Right lobe of liver (tissue), 6 donors: ENCODE measurements around the gene ST8SIA6. TPM values are rescaled to one million over a fixed set of nuclear protein-coding genes. Genes with fewer than 3 reads are reported as not detected.

Experiments
- ATAC-seq, 4 donors: fragments of 200-7000 bp; cut with Tn5 transposase; one replicate each; pipeline ENCODE4 v1.9.1; 2020; ENCODE audit warnings: mild to moderate bottlenecking in 4 of 4, moderate library complexity in 4 of 4
- DNase-seq, 3 donors: peaks; one replicate each; pipeline ENCODE4 v3.0.0-alpha.2; 2020
- H3K27ac ChIP-seq, 3 donors: fragments of 200-600 bp; one replicate each; pipeline ENCODE4 v1.8.0; 2022
- H3K27me3 ChIP-seq, 2 donors: fragments of 200-600 bp; one replicate each; pipeline ENCODE4 v1.8.0; 2022
- H3K36me3 ChIP-seq, 4 donors: fragments of 200-600 bp; sonication (generic) in 1 of 4; one replicate each; pipeline versions ENCODE4 v1.5.1 to v1.8.0; 2017 to 2022; ENCODE audit warnings: control low read depth in 1 of 4
- H3K4me1 ChIP-seq, 4 donors: fragments of 200-600 bp; sonication (generic) in 1 of 4; one replicate each; pipeline versions ENCODE4 v1.5.1 to v1.8.0; 2017 to 2022; ENCODE audit warnings: control low read depth in 1 of 4
- H3K4me3 ChIP-seq, 3 donors: fragments of 200-600 bp; one replicate each; pipeline ENCODE4 v1.8.0; 2022
- H3K9me3 ChIP-seq, 4 donors: fragments of 200-600 bp; sonication (generic) in 1 of 4; one replicate each; pipeline versions ENCODE4 v1.5.1 to v1.8.0; 2017 to 2022; ENCODE audit warnings: control low read depth in 1 of 4
- CTCF ChIP-seq, 4 donors: fragments of 200-600 bp in 3 of 4; fragments of 450-650 bp in 1 of 4; IDR thresholded peaks; one replicate each; pipeline versions ENCODE4 v1.5.1 to v1.8.0; 2016 to 2022; ENCODE audit warnings: antibody characterized with exemption in 4 of 4, mild to moderate bottlenecking in 2 of 4
- POLR2A ChIP-seq: fragments of 450-650 bp; IDR thresholded peaks from one replicate; pipeline ENCODE4 v1.6.1; 2017; ENCODE audit warnings: antibody characterized with exemption, mild to moderate bottlenecking
- WGBS: methylation state at CpG from one replicate; pipeline ENCODE4 v1.1.6; 2018; ENCODE audit warnings: low coverage, low lambda C conversion rate; ENCODE audit not compliant: insufficient coverage; ENCODE audit errors: missing lambda C conversion rate; 5-methylcytosine and 5-hydroxymethylcytosine counted together
- intact Hi-C, 2 donors: fragments of 100-400 bp; cut with DNase I; formaldehyde crosslinking; loops; one replicate each; pipeline versions ENCODE4 v1.11.2 to v1.14.1; 2022
- small RNA-seq, 2 experiments: library from RNA; depleted of rRNA; stranded (forward); fragments of <200 nt; gene quantifications; one replicate each; pipeline ENCODE3, GENCODE V24; 2016
- total RNA-seq, 6 experiments: library from RNA; depleted of rRNA in 2 of 6; stranded (reverse); fragments of >200 nt in 2 of 6; fragmentation: NEBNext Ultra II Directional in 3 of 6; extraction: Animal tissue kit (Norgen Biotek cat#: 25700) in 3 of 6; gene quantifications; one replicate each; pipeline versions ENCODE4 v1.1.0 to v1.2.4, GENCODE V29; 2016 to 2023
- donor health status: DM: no; HTN: yes; CAD: no.
- donor health status: DM: no; HTN: no; CAD: no.
- donor health status: DM: no; HTN: no; CAD: no.
- donor health status: DM: no; HTN: yes; CAD: no.
- donor health status: DM: no; HTN: yes; CAD: no.

The ST8SIA6 gene
- total RNA-seq, 6 experiments from 2014 or later = 0.39 to 2.2 (median 1.4) TPM

GRCh38 chr10:17278607-17279240 lies 175.7 kb downstream of the ST8SIA6 start:
- ATAC-seq (no peak), DNase-seq (no peak)
- 52% methylated on average over 2 of the region's 4 CpGs for WGBS

GRCh38 chr10:17276756-17277424 lies 177.5 kb downstream of the ST8SIA6 start:
- WGBS = 62% methylated on average over 9 of the region's 9 CpGs
- Histone ChIP-seq H3K9me3 (no peaks in the 10 kb centered on the region), H3K27ac (no peak overlapping the region), H3K4me3 (no peak overlapping the region), H3K27me3 (no peaks in the 10 kb centered on the region), H3K36me3 (no peaks in the 10 kb centered on the region), H3K4me1 (no peaks in the 10 kb centered on the region)
- ATAC-seq (no peak), DNase-seq (no peak)
- intact Hi-C loops = no loop called here
- no peak for TF ChIP-seq POLR2A
- TF ChIP-seq CTCF (IDR thresholded peaks at IDR 0.05) = no peak

More at GRCh38 chr10:17278607-17279240, 175.7 kb downstream of the ST8SIA6 start:
- Histone ChIP-seq H3K27ac (no peak overlapping the region), H3K9me3 (no peaks in the 10 kb centered on the region), H3K4me3 (no peak overlapping the region), H3K4me1 (no peaks in the 10 kb centered on the region), H3K27me3 (no peaks in the 10 kb centered on the region), H3K36me3 (no peaks in the 10 kb centered on the region)
- TF ChIP-seq POLR2A (no peak), CTCF (IDR thresholded peaks at IDR 0.05) (no peak)
- intact Hi-C loops = no loop called here

- intact Hi-C loops = no loop called here
- 76% methylated on average over 2 of the region's 2 CpGs for WGBS
Measured at GRCh38 chr10:17273403-17273802, 181.0 kb downstream of the ST8SIA6 start.

GRCh38 chr10:17272648-17273047 lies 181.7 kb downstream of the ST8SIA6 start:
- H3K4me3 ChIP-seq = no peak overlapping the region
- TF ChIP-seq CTCF (IDR thresholded peaks at IDR 0.05) (no peak), POLR2A (no peak)
- DNase-seq (no peak), ATAC-seq (no peak)
- no peaks in the 10 kb centered on the region for H3K27me3 ChIP-seq
- no peak overlapping the region for H3K27ac ChIP-seq
- no peaks in the 10 kb centered on the region for H3K36me3 ChIP-seq
- H3K9me3 ChIP-seq = no peaks in the 10 kb centered on the region
- intact Hi-C loops = no loop called here
- 75% methylated on average over 3 of the region's 12 CpGs for WGBS
- H3K4me1 ChIP-seq = no peaks in the 10 kb centered on the region

More at GRCh38 chr10:17273403-17273802, 181.0 kb downstream of the ST8SIA6 start:
- Histone ChIP-seq H3K27ac (no peak overlapping the region), H3K4me1 (no peaks in the 10 kb centered on the region), H3K27me3 (no peaks in the 10 kb centered on the region), H3K9me3 (no peaks in the 10 kb centered on the region), H3K4me3 (no peak overlapping the region), H3K36me3 (no peaks in the 10 kb centered on the region)
- TF ChIP-seq CTCF (IDR thresholded peaks at IDR 0.05) (no peak), POLR2A (no peak)
- ATAC-seq (no peak), DNase-seq (no peak)

Small RNA genes lying within 50 kb of the gene (small RNA-seq; reads per million reads assigned to genes)
- 0 reads per million in 2 experiments for gene RF00019

Other genes starting within 250 kb of the ST8SIA6 start
- gene VIM, start 226.4 kb downstream of the ST8SIA6 start, total RNA-seq = 100 to 1,000 TPM in 3 of 6 experiments, 10 to 100 TPM in 3; 39.3 to 160 (median 97.4) TPM
- 1 to 10 TPM in 5 of 6 experiments, under 1 TPM in 1; 0.79 to 6.4 (median 1.7) TPM for gene HACD1, start 162.8 kb upstream of the ST8SIA6 start, total RNA-seq
- 10 to 100 TPM in 2 of 6 experiments, 1 to 10 TPM in 4; 7.9 to 13.4 (median 8.2) TPM for gene STAM, start 189.6 kb upstream of the ST8SIA6 start, total RNA-seq